SU-DHL-6 (cell line): ENCODE results near the gene AHRR.

Experiments used
- EZH2phosphoT487 ChIP-seq: fragments of 200-600 bp; sonication (generic), shearing (Covaris generic); conservative IDR thresholded peaks from 2 replicates; pipeline ENCODE4 v1.6.1; 2018; ENCODE audit warnings: mild to moderate bottlenecking, antibody characterized with exemption, low read length, moderate library complexity, mixed read lengths
- TF ChIP-seq, protein P1 (sequence below): fragments of 200-600 bp; sonication (generic); IDR thresholded peaks from one replicate; pipeline ENCODE4 v1.5.1; 2017; ENCODE audit warnings: antibody characterized with exemption, mild to moderate bottlenecking, low read length, moderate library complexity; ENCODE audit not compliant: insufficient read depth, poor library complexity, severe bottlenecking

DNA sequence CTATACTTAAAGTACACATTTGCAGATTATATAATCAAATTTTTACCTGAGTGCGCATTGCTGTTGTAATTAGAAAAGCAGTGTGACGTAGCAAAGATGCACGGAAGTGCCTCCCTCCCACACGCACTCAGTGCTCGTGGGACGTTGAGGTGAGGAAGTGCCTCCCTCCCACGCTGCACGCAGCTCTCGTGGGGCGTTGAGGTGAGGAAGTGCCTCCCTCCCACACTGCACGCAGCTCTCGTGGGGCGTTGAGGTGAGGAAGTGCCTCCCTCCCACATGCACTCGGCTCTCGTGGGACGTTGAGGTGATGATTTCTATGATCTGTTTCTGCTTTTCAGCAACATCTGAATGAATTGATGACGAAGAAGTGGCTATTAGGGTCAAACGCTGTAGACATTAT is 142.4 kb downstream of the AHRR start:
- TF ChIP-seq, protein P1, sequence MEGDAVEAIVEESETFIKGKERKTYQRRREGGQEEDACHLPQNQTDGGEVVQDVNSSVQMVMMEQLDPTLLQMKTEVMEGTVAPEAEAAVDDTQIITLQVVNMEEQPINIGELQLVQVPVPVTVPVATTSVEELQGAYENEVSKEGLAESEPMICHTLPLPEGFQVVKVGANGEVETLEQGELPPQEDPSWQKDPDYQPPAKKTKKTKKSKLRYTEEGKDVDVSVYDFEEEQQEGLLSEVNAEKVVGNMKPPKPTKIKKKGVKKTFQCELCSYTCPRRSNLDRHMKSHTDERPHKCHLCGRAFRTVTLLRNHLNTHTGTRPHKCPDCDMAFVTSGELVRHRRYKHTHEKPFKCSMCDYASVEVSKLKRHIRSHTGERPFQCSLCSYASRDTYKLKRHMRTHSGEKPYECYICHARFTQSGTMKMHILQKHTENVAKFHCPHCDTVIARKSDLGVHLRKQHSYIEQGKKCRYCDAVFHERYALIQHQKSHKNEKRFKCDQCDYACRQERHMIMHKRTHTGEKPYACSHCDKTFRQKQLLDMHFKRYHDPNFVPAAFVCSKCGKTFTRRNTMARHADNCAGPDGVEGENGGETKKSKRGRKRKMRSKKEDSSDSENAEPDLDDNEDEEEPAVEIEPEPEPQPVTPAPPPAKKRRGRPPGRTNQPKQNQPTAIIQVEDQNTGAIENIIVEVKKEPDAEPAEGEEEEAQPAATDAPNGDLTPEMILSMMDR, result no peak
- no peak for TF ChIP-seq EZH2phosphoT487
